Type B pancreatic cell (in vitro differentiated cells): ENCODE results near the gene NGFR. TPM values are rescaled to one million over a fixed set of nuclear protein-coding genes. Genes with fewer than 3 reads are reported as not detected.

Source experiments
- DNase-seq: peaks from one replicate; pipeline ENCODE4 v3.0.0; 2021; ENCODE audit warnings: mixed read lengths; ENCODE audit not compliant: unreplicated experiment; ENCODE audit errors: extremely low spot score
- H3K27ac Mint-ChIP-seq: 2 replicates; pipeline ENCODE4 v1.8.0; 2021; ENCODE audit warnings: mild to moderate bottlenecking, mixed read lengths
- H3K27me3 Mint-ChIP-seq: 2 replicates; pipeline ENCODE4 v1.8.0; 2021; ENCODE audit warnings: mixed read lengths
- H3K36me3 Mint-ChIP-seq: 2 replicates; pipeline ENCODE4 v1.8.0; 2021; ENCODE audit warnings: mixed read lengths
- H3K4me1 Mint-ChIP-seq: one replicate; pipeline ENCODE4 v1.8.0; 2021; ENCODE audit warnings: mixed read lengths; ENCODE audit not compliant: unreplicated experiment
- H3K4me3 Mint-ChIP-seq: 2 replicates; pipeline ENCODE4 v1.8.0; 2021; ENCODE audit warnings: mild to moderate bottlenecking, mixed read lengths
- H3K9me3 Mint-ChIP-seq: 2 replicates; pipeline ENCODE4 v1.8.0; 2021; ENCODE audit warnings: mixed read lengths
- CTCF ChIP-seq: fragments of 200-600 bp; sonication (generic); conservative IDR thresholded peaks from 2 replicates; pipeline ENCODE4 v1.5.0; 2021; ENCODE audit warnings: antibody characterized with exemption, mild to moderate bottlenecking
- total RNA-seq: library from RNA; stranded (reverse); gene quantifications from 2 replicates; pipeline ENCODE4 v1.2.1, GENCODE V29; 2021; ENCODE audit warnings: low replicate concordance

Gene NGFR
- total RNA-seq, 1 donor from 2014 or later = 41.3 TPM

- DNase-seq = no peak
- Mint-ChIP-seq H3K27ac (no peak overlapping the region), H3K36me3 (no peaks in the 10 kb centered on the region), H3K4me3 (no peak overlapping the region), H3K4me1 (peaks cover 42% of the 10 kb centered on the region), H3K9me3 (no peaks in the 10 kb centered on the region), H3K27me3 (peaks cover 10% of the 10 kb centered on the region)
- TF ChIP-seq CTCF = no peak
Measured at GRCh38 chr17:49523196-49523595, 28.1 kb downstream of the NGFR start.

GRCh38 chr17:49523706-49524472 is 28.8 kb downstream of the NGFR start:
- H3K36me3 Mint-ChIP-seq = no peaks in the 10 kb centered on the region
- no peak overlapping the region for H3K27ac Mint-ChIP-seq
- peaks cover 10% of the 10 kb centered on the region for H3K27me3 Mint-ChIP-seq
- H3K4me1 Mint-ChIP-seq = peaks cover 46% of the 10 kb centered on the region
- no peak overlapping the region for H3K4me3 Mint-ChIP-seq
- no peak for TF ChIP-seq CTCF
- peak; percentile 66 for DNase-seq
- no peaks in the 10 kb centered on the region for H3K9me3 Mint-ChIP-seq

GRCh38 chr17:49524473-49525359 is 29.6 kb downstream of the NGFR start:
- Mint-ChIP-seq H3K27ac (no peak overlapping the region), H3K9me3 (no peaks in the 10 kb centered on the region), H3K4me3 (no peak overlapping the region), H3K4me1 (peaks cover 43% of the 10 kb centered on the region), H3K36me3 (no peaks in the 10 kb centered on the region), H3K27me3 (peaks cover 10% of the 10 kb centered on the region)
- no peak for TF ChIP-seq CTCF
- DNase-seq = peak; percentile 54

GRCh38 chr17:49525831-49526741 is 31.0 kb downstream of the NGFR start:
- Mint-ChIP-seq H3K36me3 (no peaks in the 10 kb centered on the region), H3K27me3 (peaks cover 10% of the 10 kb centered on the region), H3K27ac (no peak overlapping the region), H3K4me3 (no peak overlapping the region), H3K4me1 (peaks cover 34% of the 10 kb centered on the region), H3K9me3 (no peaks in the 10 kb centered on the region)
- no peak for TF ChIP-seq CTCF
- peak; percentile 60 for DNase-seq
